DOHH2 (cell line): ENCODE data around the gene PMCH.
A peak's percentile ranks its signal among the peaks of the same experiment; 100 is the strongest.
"Not testable (repeated sequence)": the region's sequence is repeated elsewhere in the genome, so short reads cannot be mapped to it uniquely, and the experiment has no call there.

Experiments used
- H3F3A ChIP-seq: fragments of 200-600 bp; sonication (generic), shearing (Covaris generic); 2 replicates; pipeline ENCODE4 v1.6.0; 2016; ENCODE audit warnings: antibody characterized with exemption, mild to moderate bottlenecking; ENCODE audit not compliant: control insufficient read depth, insufficient read depth
- H3K27ac ChIP-seq: fragments of 200-600 bp; sonication (generic); 2 replicates; pipeline ENCODE4 v1.5.1; 2014; ENCODE audit warnings: low read depth, mild to moderate bottlenecking, low read length, moderate library complexity
- H3K27me3 ChIP-seq: fragments of 200-600 bp; sonication (generic); 2 replicates; pipeline ENCODE4 v1.6.1; 2014; ENCODE audit warnings: mild to moderate bottlenecking, low read length, mixed read lengths; ENCODE audit not compliant: control insufficient read depth
- H3K36me3 ChIP-seq: fragments of 200-600 bp; sonication (generic); 2 replicates; pipeline ENCODE4 v1.6.1; 2014; ENCODE audit warnings: mild to moderate bottlenecking, low read length, moderate library complexity, mixed read lengths; ENCODE audit not compliant: control insufficient read depth
- H3K4me1 ChIP-seq: fragments of 200-600 bp; sonication (generic); 2 replicates; pipeline ENCODE4 v1.6.1; 2014; ENCODE audit warnings: mild to moderate bottlenecking, low read length, mixed read lengths; ENCODE audit not compliant: control insufficient read depth
- H3K4me2 ChIP-seq: fragments of 200-600 bp; sonication (generic); 2 replicates; pipeline ENCODE4 v1.6.0; 2014; ENCODE audit warnings: mild to moderate bottlenecking, low read length, moderate library complexity
- H3K4me3 ChIP-seq: fragments of 200-600 bp; sonication (generic); 2 replicates; pipeline ENCODE4 v1.5.1; 2014; ENCODE audit warnings: mild to moderate bottlenecking, low read length, mixed read lengths
- H3K79me2 ChIP-seq: fragments of 200-600 bp; sonication (generic); 2 replicates; pipeline ENCODE4 v1.6.1; 2014; ENCODE audit warnings: mild to moderate bottlenecking, low read length, mixed read lengths; ENCODE audit not compliant: control insufficient read depth
- H3K9me2 ChIP-seq: fragments of 200-600 bp; sonication (generic); replicated peaks from 2 replicates; pipeline ENCODE4 v1.6.1; 2014; ENCODE audit warnings: mild to moderate bottlenecking, low read length, mixed read lengths; ENCODE audit not compliant: control insufficient read depth
- H3K9me3 ChIP-seq: fragments of 200-600 bp; sonication (generic); 2 replicates; pipeline ENCODE4 v1.6.1; 2014; ENCODE audit warnings: antibody characterized with exemption, low read length, mixed read lengths; ENCODE audit not compliant: control insufficient read depth, insufficient read depth
- H4K20me1 ChIP-seq: fragments of 200-600 bp; sonication (generic); 2 replicates; pipeline ENCODE4 v1.6.0; 2014; ENCODE audit warnings: low read depth, mild to moderate bottlenecking, antibody characterized with exemption, low read length, moderate library complexity; ENCODE audit not compliant: control insufficient read depth, insufficient read depth
- CTCF ChIP-seq: fragments of 200-600 bp; sonication (generic); IDR thresholded peaks from one replicate; pipeline ENCODE4 v1.5.1; 2014; ENCODE audit warnings: antibody characterized with exemption, mild to moderate bottlenecking, low read depth, low read length; ENCODE audit not compliant: poor library complexity, severe bottlenecking
- EZH2phosphoT487 ChIP-seq: fragments of 200-600 bp; sonication (generic); IDR thresholded peaks from 2 replicates; pipeline ENCODE4 v1.6.1; 2017; ENCODE audit warnings: borderline replicate concordance, mild to moderate bottlenecking, antibody characterized with exemption, low read length, moderate library complexity, mixed read lengths

The PMCH gene

GRCh38 chr12:102169922-102170621 lies 27.6 kb downstream of the PMCH start:
- Histone ChIP-seq H3K4me3 (no peak overlapping the region), H3K4me1 (no peaks in the 10 kb centered on the region), H3F3A (no peaks in the 10 kb centered on the region), H3K9me3 (no peaks in the 10 kb centered on the region), H3K27ac (no peak overlapping the region), H3K4me2 (no peak overlapping the region), H3K9me2 (no peaks in the 10 kb centered on the region), H3K79me2 (no peaks in the 10 kb centered on the region), H3K27me3 (no peaks in the 10 kb centered on the region), H3K36me3 (peaks cover 64% of the 10 kb centered on the region), H4K20me1 (no peaks in the 10 kb centered on the region)
- TF ChIP-seq EZH2phosphoT487 (no peak), CTCF (peak; percentile 65)

GRCh38 chr12:102167821-102168604 lies 29.6 kb downstream of the PMCH start:
- H3K4me2 ChIP-seq = no peak overlapping the region
- H3K27ac ChIP-seq = no peak overlapping the region
- no peaks in the 10 kb centered on the region for H3F3A ChIP-seq
- no peak for TF ChIP-seq EZH2phosphoT487
- TF ChIP-seq CTCF = no peak
- peaks cover 59% of the 10 kb centered on the region for H3K36me3 ChIP-seq
- no peaks in the 10 kb centered on the region for H3K9me2 ChIP-seq
- H3K4me3 ChIP-seq = no peak overlapping the region
- H4K20me1 ChIP-seq = no peaks in the 10 kb centered on the region
- H3K9me3 ChIP-seq = no peaks in the 10 kb centered on the region
- no peaks in the 10 kb centered on the region for H3K27me3 ChIP-seq
- H3K79me2 ChIP-seq = no peaks in the 10 kb centered on the region
- no peaks in the 10 kb centered on the region for H3K4me1 ChIP-seq

- H3K27me3 ChIP-seq = no peaks in the 10 kb centered on the region
- H3K36me3 ChIP-seq = peaks cover 28% of the 10 kb centered on the region
- TF ChIP-seq EZH2phosphoT487 = no peak
- TF ChIP-seq CTCF = no peak
These were observed 34.2 kb downstream of the PMCH start for GRCh38 chr12:102163383-102163782.

GRCh38 chr12:102155206-102155605 lies 42.4 kb downstream of the PMCH start:
- peaks cover 22% of the 10 kb centered on the region for H3K36me3 ChIP-seq
- H3K79me2 ChIP-seq, H3K4me2 ChIP-seq, H3K27ac ChIP-seq, H3K9me3 ChIP-seq, H3K4me1 ChIP-seq, H3K9me2 ChIP-seq, H3K4me3 ChIP-seq, H3F3A ChIP-seq, H3K27me3 ChIP-seq, H4K20me1 ChIP-seq: not testable (repeated sequence)

More at GRCh38 chr12:102163383-102163782, 34.2 kb downstream of the PMCH start:
- H3K4me3 ChIP-seq = no peak overlapping the region
- no peaks in the 10 kb centered on the region for H4K20me1 ChIP-seq
- H3K27ac ChIP-seq = no peak overlapping the region
- H3F3A ChIP-seq = no peaks in the 10 kb centered on the region
- H3K9me2 ChIP-seq = no peaks in the 10 kb centered on the region
- no peaks in the 10 kb centered on the region for H3K79me2 ChIP-seq
- no peaks in the 10 kb centered on the region for H3K4me1 ChIP-seq
- H3K4me2 ChIP-seq = no peak overlapping the region
- H3K9me3 ChIP-seq = no peaks in the 10 kb centered on the region

GRCh38 chr12:102147062-102147587 lies 50.5 kb downstream of the PMCH start:
- H3K27me3 ChIP-seq, H3F3A ChIP-seq, H3K9me2 ChIP-seq, H4K20me1 ChIP-seq, H3K27ac ChIP-seq, H3K4me3 ChIP-seq, H3K4me1 ChIP-seq, H3K9me3 ChIP-seq, H3K4me2 ChIP-seq: not testable (repeated sequence)
- Histone ChIP-seq H3K79me2 (peaks cover 18% of the 10 kb centered on the region), H3K36me3 (peaks cover 39% of the 10 kb centered on the region)
